ENCODE data around the gene TRIM29. TPM values are rescaled to one million over a fixed set of nuclear protein-coding genes. Genes with fewer than 3 reads are reported as not detected.

Gene TRIM29
- total RNA-seq, 2 experiments from 2014 or later, result not detected

- Mint-ChIP-seq H3K4me1 (peaks cover 2% of the 10 kb centered on the region), H3K36me3 (no peaks in the 10 kb centered on the region), H3K4me3 (no peak overlapping the region)
Observed at GRCh38 chr11:120124355-120124754, 13.6 kb downstream of the TRIM29 start.

GRCh38 chr11:120123946-120124345, 14.0 kb downstream of the TRIM29 start:
- Mint-ChIP-seq H3K4me3 (no peak overlapping the region), H3K36me3 (no peaks in the 10 kb centered on the region), H3K27me3 (no peaks in the 10 kb centered on the region), H3K4me1 (peaks cover 2% of the 10 kb centered on the region), H3K9me3 (no peaks in the 10 kb centered on the region), H3K27ac (no peak overlapping the region)
- DNase-seq, result no peak

More at GRCh38 chr11:120124355-120124754, 13.6 kb downstream of the TRIM29 start:
- Mint-ChIP-seq H3K27me3 (no peaks in the 10 kb centered on the region), H3K9me3 (no peaks in the 10 kb centered on the region), H3K27ac (no peak overlapping the region)
- no peak for DNase-seq

GRCh38 chr11:120122924-120123683, 14.8 kb downstream of the TRIM29 start:
- Mint-ChIP-seq H3K27ac (no peak overlapping the region), H3K36me3 (no peaks in the 10 kb centered on the region), H3K4me1 (peaks cover 2% of the 10 kb centered on the region), H3K9me3 (no peaks in the 10 kb centered on the region), H3K27me3 (no peaks in the 10 kb centered on the region), H3K4me3 (no peak overlapping the region)
- no peak for DNase-seq

- Mint-ChIP-seq H3K27ac (no peak overlapping the region), H3K36me3 (no peaks in the 10 kb centered on the region), H3K9me3 (no peaks in the 10 kb centered on the region), H3K4me3 (no peak overlapping the region), H3K27me3 (no peaks in the 10 kb centered on the region), H3K4me1 (peaks cover 2% of the 10 kb centered on the region)
- no peak for DNase-seq
Observed at GRCh38 chr11:120121914-120122473, 15.9 kb downstream of the TRIM29 start.

- peaks cover 2% of the 10 kb centered on the region for H3K4me1 Mint-ChIP-seq
- H3K36me3 Mint-ChIP-seq, result no peaks in the 10 kb centered on the region
- DNase-seq, result no peak
- H3K9me3 Mint-ChIP-seq, result no peaks in the 10 kb centered on the region
- no peak overlapping the region for H3K4me3 Mint-ChIP-seq
- H3K27me3 Mint-ChIP-seq, result no peaks in the 10 kb centered on the region
- no peak overlapping the region for H3K27ac Mint-ChIP-seq
Observed at GRCh38 chr11:120121336-120121735, 16.6 kb downstream of the TRIM29 start.

GRCh38 chr11:120120805-120121335, 17.0 kb downstream of the TRIM29 start:
- DNase-seq, result no peak
- Mint-ChIP-seq H3K9me3 (no peaks in the 10 kb centered on the region), H3K27ac (no peak overlapping the region), H3K4me1 (peaks cover 2% of the 10 kb centered on the region), H3K27me3 (no peaks in the 10 kb centered on the region), H3K36me3 (no peaks in the 10 kb centered on the region), H3K4me3 (no peak overlapping the region)

GRCh38 chr11:120119121-120119520, 18.8 kb downstream of the TRIM29 start:
- DNase-seq, result no peak
- no peaks in the 10 kb centered on the region for H3K27me3 Mint-ChIP-seq
- H3K27ac Mint-ChIP-seq, result no peak overlapping the region
- H3K36me3 Mint-ChIP-seq, result no peaks in the 10 kb centered on the region
- peaks cover 2% of the 10 kb centered on the region for H3K4me1 Mint-ChIP-seq
- no peak overlapping the region for H3K4me3 Mint-ChIP-seq
- no peaks in the 10 kb centered on the region for H3K9me3 Mint-ChIP-seq

- no peak overlapping the region for H3K4me3 Mint-ChIP-seq
- H3K36me3 Mint-ChIP-seq, result no peaks in the 10 kb centered on the region
- no peaks in the 10 kb centered on the region for H3K27me3 Mint-ChIP-seq
- no peak overlapping the region for H3K27ac Mint-ChIP-seq
- H3K9me3 Mint-ChIP-seq, result no peaks in the 10 kb centered on the region
- H3K4me1 Mint-ChIP-seq, result peaks cover 2% of the 10 kb centered on the region
- DNase-seq, result no peak
Observed at GRCh38 chr11:120117991-120118390, 19.9 kb downstream of the TRIM29 start.

GRCh38 chr11:120116966-120117365, 20.9 kb downstream of the TRIM29 start:
- Mint-ChIP-seq H3K27ac (no peak overlapping the region), H3K27me3 (no peaks in the 10 kb centered on the region), H3K9me3 (no peaks in the 10 kb centered on the region), H3K36me3 (no peaks in the 10 kb centered on the region), H3K4me3 (no peak overlapping the region), H3K4me1 (no peaks in the 10 kb centered on the region)
- no peak for DNase-seq

GRCh38 chr11:120115272-120116000, 22.5 kb downstream of the TRIM29 start:
- Mint-ChIP-seq H3K27ac (no peak overlapping the region), H3K4me1 (no peaks in the 10 kb centered on the region), H3K9me3 (no peaks in the 10 kb centered on the region)

GRCh38 chr11:120112174-120112796, 25.6 kb downstream of the TRIM29 start:
- Mint-ChIP-seq H3K4me3 (no peak overlapping the region), H3K36me3 (no peaks in the 10 kb centered on the region), H3K4me1 (no peaks in the 10 kb centered on the region), H3K27me3 (peaks cover 4% of the 10 kb centered on the region), H3K27ac (no peak overlapping the region), H3K9me3 (no peaks in the 10 kb centered on the region)
- no peak for DNase-seq

More at GRCh38 chr11:120115272-120116000, 22.5 kb downstream of the TRIM29 start:
- no peaks in the 10 kb centered on the region for H3K27me3 Mint-ChIP-seq
- H3K36me3 Mint-ChIP-seq, result no peaks in the 10 kb centered on the region
- no peak overlapping the region for H3K4me3 Mint-ChIP-seq
- DNase-seq, result no peak

GRCh38 chr11:120109531-120109930, 28.4 kb downstream of the TRIM29 start:
- no peaks in the 10 kb centered on the region for H3K9me3 Mint-ChIP-seq
- no peak overlapping the region for H3K4me3 Mint-ChIP-seq
- no peak overlapping the region for H3K27ac Mint-ChIP-seq
- no peak for DNase-seq
- H3K4me1 Mint-ChIP-seq, result no peaks in the 10 kb centered on the region
- peaks cover 4% of the 10 kb centered on the region for H3K27me3 Mint-ChIP-seq
- H3K36me3 Mint-ChIP-seq, result no peaks in the 10 kb centered on the region

- H3K9me3 Mint-ChIP-seq, result no peaks in the 10 kb centered on the region
Observed at GRCh38 chr11:120108785-120109168, 29.1 kb downstream of the TRIM29 start.

GRCh38 chr11:120108154-120108784, 29.6 kb downstream of the TRIM29 start:
- H3K27ac Mint-ChIP-seq, result no peak overlapping the region
- no peaks in the 10 kb centered on the region for H3K9me3 Mint-ChIP-seq
- DNase-seq, result peak; percentile 58
- peaks cover 4% of the 10 kb centered on the region for H3K27me3 Mint-ChIP-seq
- H3K4me3 Mint-ChIP-seq, result no peak overlapping the region
- H3K36me3 Mint-ChIP-seq, result no peaks in the 10 kb centered on the region
- no peaks in the 10 kb centered on the region for H3K4me1 Mint-ChIP-seq

More at GRCh38 chr11:120108785-120109168, 29.1 kb downstream of the TRIM29 start:
- DNase-seq, result no peak
- Mint-ChIP-seq H3K27ac (no peak overlapping the region), H3K27me3 (peaks cover 4% of the 10 kb centered on the region), H3K36me3 (no peaks in the 10 kb centered on the region), H3K4me1 (no peaks in the 10 kb centered on the region), H3K4me3 (no peak overlapping the region)
